H4 (cell line): ENCODE results near the gene NINJ2. TPM values are rescaled to one million over a fixed set of nuclear protein-coding genes. Genes with fewer than 3 reads are reported as not detected.
A peak's percentile ranks its signal among the peaks of the same experiment; 100 is the strongest.
"Not testable (repeated sequence)": the region's sequence is repeated elsewhere in the genome, so short reads cannot be mapped to it uniquely, and the experiment has no call there.

ENCODE experiments used
- DNase-seq: peaks from one replicate; pipeline ENCODE4 v3.0.0-alpha.2; 2015; ENCODE audit warnings: low spot score
- total RNA-seq: library from RNA; depleted of rRNA; stranded (reverse); fragments of >200 nt; shearing (Covaris generic); gene quantifications from 2 replicates; pipeline ENCODE4 v1.2.3, GENCODE V29; 2014

The NINJ2 gene
- total RNA-seq, 1 experiment from 2014 or later = not detected

- not testable (repeated sequence) for DNase-seq
Measured at GRCh38 chr12:641321-641720, 21.9 kb downstream of the NINJ2 start.

DNA sequence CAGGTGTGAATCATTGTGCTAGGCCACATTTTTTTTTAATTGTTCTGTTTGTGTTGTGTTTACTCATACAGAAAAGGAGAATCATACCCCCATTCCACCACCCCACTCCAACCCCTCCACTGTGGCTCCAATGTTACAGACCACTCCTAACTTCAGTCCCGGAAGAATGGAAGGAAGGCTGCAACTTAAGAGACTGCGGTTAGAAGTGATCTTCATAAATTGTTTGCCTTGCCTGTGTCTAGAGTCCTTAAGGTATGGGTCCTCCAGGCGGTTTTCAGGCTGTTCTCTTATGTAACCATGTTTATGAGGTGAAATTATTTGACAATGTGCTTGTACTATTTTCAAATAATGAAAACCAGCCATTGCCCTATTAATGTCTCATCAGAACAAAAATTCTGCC lies 22.5 kb downstream of the NINJ2 start:
- no peak for DNase-seq

DNA sequence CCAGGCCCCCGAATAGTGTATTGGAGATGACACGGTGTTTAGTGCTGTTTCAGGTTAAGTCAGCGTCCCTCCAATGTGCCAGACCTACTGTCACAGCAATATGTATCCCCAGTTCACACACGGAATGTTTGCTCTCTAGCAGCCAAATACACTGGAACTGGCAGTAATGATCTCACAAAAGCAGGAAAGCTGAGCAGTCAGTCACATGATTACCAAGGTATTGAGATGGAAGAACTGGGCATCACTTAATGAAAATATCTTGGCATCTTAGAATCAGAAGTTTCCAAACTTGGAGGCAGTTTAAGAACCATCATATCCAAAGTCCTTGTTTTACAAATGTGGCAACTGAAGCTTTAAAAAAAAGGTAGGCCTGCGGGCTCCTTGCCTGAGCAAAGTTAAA lies 23.3 kb downstream of the NINJ2 start:
- DNase-seq = no peak

- no peak for DNase-seq
Measured at GRCh38 chr12:639566-639965, 23.7 kb downstream of the NINJ2 start.

DNA sequence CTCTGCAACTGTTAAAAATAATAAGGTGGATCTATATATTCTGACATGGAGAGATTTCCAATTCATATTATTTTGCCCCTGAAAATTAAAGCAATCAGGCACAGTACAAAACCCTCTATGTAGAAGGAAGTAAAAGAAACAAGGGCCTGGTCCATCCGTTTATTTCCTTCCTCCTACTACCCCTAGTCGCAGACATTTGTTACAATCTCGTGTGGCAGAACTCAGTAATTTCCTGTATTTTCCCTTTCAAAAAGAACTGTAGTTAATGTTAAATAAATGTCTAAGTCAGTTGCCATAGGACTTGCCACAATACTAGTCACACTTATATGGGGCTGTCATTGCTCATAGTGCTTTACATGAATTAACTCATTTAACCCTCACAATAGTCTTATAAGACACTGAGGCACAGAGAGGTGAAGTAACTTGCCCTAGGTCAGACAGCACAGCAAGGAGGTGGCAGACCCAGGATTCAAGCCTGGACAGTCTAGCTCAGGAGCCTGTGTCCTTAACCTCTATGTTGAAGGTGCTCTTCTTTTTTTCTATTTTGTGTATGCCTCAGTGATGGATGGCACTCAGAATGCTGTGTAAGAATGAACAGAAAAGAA lies 24.2 kb downstream of the NINJ2 start:
- DNase-seq = no peak

GRCh38 chr12:636632-637031 lies 26.6 kb downstream of the NINJ2 start:
- DNase-seq = no peak

DNA sequence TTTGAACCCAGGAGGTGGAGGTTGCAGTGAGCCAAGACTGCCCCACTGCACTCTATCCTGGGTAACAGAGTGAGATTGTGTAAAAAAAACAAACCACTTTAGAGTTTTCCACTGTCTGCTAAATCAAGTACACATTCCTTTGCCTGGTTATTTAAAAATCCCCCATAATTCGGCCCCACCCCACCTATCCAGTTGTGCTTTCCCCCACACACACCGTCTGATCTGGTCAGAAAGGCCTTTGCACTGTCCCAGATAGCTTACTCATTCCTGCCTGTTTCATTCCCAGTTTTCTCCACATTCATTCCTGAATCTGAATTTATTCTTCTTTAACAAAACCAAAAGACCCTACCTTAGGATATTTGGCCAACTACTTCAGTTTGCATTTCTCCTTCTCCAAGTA lies 29.5 kb downstream of the NINJ2 start:
- DNase-seq = no peak

GRCh38 chr12:632102-632696 lies 31.0 kb downstream of the NINJ2 start:
- DNase-seq = peak; percentile 91

DNA sequence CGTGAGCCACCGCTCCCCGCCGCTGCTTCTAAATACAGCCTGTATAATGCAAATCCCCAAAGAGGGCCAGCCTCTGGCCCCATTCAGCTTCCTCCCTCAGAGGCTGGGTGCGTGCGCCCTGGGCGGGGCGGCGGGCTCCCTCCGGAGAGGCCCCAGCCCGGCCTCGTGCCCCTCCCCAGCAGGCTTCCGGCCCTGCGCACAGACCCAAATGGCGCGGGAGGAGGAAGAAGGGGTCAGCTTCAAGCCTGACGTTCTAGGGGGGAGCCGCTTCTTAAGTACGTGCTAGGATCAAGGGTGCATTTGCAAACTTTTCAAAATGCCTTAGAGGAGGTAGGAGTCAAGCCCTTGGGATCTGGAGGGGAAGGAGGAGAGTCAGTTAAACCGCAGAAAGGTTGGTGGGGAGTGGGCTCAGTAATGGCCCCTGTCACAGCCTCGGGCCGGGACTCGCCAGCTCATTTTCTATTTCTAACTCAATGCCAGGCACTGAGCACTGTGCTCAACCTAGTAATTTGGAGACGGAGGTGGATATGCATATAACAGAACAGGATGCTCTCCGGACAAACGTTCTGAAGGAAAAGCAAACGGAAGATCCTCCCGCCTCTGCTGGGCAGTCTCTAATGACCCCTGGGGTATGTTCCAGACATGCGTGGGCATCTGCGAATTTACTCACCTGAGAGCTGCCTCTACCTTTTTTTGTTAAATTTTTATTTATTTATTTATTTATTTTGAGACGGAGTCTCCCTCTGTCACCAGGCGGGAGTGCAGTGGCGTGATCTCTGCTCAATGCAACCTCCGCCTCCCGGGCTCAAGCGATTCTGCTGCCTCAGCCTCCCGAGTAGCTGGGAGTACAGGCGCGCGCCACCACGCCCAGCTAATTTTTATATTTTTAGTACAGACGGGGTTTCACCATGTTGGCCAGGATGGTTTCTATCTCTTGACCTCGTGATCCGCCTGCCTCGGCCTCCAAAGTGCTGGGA lies 32.3 kb downstream of the NINJ2 start:
- DNase-seq = no peak

DNA sequence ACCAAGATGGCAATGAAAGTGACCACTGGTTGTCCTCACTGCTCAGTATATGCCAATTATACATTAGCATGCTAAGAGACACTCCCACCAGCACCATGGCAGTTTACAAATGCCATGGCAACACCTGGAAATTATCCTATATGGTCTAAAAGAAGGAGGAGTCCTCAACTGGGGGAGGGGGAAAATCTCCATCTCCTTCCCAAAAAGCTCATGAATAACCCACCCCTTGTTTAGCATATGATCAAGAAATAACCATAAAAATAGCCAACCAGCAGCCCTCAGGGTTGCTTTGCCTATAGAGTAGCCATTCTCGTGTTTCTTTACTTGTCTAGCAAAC lies 34.5 kb downstream of the NINJ2 start:
- not testable (repeated sequence) for DNase-seq

DNA sequence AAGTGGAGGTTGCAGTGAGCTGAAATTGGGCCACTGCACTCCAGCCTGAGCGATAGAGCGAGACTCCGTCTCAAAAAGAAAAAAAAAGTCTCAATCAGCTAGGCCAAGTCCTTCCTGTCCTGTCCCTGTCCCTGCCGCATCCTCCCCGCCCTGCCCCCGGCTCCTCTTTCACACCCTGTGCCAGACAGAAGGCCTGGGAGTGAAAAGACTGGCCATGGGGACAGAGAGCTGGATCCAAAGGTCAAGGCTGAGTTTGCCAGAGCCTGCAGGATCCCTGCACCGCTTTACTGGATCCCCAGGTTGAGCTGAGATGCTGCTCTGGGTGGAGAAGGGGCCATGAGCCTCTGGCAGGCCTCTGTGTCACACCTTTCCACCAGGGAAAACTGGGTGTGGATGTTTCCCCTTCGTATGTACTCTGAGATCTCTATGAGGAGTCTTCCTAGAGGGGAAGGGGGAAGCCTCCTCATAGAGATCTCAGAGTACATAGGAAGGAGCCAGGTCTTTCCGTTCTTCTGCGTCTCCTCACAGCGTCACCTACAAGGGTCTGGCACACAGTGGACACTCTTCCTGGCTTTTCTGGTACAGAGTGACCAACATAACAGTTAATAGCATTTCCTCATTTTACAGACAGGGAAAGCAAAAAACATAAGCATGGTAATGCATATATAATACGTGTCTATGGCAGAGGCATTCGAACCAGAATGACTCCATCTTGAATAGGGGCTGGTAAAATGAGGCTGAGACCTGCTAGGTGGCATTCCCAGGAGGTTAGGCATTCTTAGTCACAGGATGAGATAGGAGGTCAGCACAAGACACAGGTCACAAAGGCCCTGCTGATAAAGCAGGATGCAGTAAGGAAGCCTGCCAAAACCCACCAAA lies 35.1 kb downstream of the NINJ2 start:
- DNase-seq = no peak

DNA sequence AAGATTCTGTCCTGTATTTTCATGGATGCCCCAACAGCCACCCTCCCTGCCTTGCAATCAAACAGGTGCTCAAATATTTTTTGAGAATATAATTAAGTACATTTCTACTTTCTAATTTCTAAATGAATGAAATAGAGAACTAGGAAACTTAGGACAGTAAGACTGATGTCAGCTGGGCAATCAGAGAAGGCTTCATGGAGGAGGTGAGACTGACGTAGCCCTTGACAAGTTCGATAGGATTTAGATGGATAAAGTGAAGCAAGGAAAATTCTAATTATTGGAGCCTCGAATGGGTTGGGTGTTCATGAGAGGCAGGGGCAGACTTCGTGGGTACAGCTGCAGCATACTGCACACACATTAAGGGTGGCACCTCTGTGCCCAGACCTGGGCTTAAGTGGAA lies 36.0 kb downstream of the NINJ2 start:
- DNase-seq = no peak

DNA sequence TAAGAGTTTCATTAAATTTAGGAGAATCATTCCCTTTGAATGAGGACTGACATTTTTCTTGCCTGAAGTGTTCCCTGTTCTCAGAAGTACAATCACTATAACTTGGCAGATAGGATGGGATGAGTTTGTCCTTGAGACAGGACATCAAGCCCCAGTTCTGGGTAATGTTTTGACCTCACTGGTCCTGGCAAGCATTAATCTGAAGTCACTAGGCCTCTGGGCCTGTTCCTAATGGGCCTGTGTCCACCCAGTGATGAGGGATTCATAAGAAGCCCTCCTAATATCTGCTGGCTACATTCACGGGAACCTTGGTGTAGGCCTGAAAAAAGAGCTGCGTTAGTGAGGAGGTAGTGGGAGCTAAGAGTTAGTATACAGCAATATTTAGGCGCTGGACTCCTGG lies 37.2 kb downstream of the NINJ2 start:
- no peak for DNase-seq

DNA sequence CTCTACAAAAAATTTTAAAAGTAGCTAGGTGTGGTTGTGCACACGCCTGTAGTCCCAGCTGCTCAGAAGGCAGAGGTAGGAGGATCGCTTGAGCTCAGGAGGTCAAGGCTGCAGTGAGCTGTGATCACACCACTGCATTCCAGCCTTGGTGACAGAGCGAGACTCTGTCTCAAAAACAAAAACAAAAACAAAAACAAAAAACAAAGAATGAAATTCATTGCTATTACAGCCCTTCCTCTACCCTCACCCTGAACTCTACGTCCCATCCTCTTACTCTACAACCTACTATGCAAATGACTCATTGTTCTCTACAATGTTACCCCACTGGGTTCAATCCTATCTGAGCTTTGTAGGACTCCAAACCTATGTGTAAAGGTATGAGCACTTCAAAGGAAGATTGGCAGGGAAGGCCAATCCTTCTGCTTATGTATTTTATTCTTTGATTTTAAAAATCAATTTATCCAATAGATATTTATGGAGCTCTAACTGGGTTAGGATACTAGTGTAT lies 39.3 kb downstream of the NINJ2 start:
- no peak for DNase-seq

- DNase-seq = no peak
Measured at GRCh38 chr12:623172-623864, 39.9 kb downstream of the NINJ2 start.

- DNase-seq = no peak
Measured at GRCh38 chr12:622416-622815, 40.8 kb downstream of the NINJ2 start.

- DNase-seq = no peak
Measured at GRCh38 chr12:619346-619745, 43.9 kb downstream of the NINJ2 start.

DNA sequence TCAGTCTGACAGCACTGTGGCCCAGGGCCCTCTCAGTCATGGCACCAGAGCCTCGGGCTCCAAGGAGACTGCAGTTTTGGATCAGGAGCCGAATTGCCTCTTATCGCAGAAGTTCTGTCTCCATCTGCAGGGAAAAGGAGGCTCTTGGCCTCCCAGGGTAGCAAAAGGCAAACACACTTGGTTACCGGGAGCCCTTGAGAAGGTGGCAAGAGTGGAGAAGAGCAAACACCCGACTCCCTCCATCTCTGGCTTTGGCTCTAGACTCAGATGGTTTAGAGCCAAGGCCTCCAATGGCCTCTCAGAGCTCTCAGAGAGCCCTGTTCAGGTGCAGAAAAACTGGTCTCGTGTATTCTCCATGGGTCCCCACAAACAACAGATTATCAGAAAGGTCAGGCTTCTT lies 44.6 kb downstream of the NINJ2 start:
- DNase-seq = no peak

- no peak for DNase-seq
Measured at GRCh38 chr12:617304-617915, 45.8 kb downstream of the NINJ2 start.

DNA sequence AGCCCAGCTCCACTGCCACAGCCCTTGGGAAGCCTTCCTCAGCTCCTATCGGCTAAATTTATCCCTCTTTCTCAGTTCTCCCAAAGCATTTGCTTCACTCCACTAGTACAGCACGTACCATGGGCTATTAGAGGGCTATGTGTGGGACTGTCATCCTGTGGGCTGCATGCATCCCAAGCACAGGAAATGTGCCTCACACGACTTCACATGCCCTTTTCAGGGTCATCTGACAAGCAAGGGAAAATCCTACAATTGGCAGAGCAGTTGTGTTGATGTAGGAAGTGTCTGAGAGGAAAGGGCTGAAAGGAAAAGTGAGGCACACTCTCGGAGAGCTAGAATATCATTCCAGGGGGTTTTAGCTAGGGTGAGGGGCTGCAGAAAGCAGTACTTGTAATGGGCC lies 47.6 kb downstream of the NINJ2 start:
- DNase-seq = no peak
